Measurements from ENCODE around the gene ST7.

GRCh38 chr7:117143580-117143979 is 190.3 kb downstream of the ST7 start:
- TF ChIP-seq CTCF (IDR thresholded peaks at IDR 0.05) (no peak), ZFX (IDR thresholded peaks at IDR 0.05; ENCODE audit: borderline replicate concordance) (no peak)

Measured in 22Rv1 (cell line).